Astrocyte (in vitro differentiated cells and primary cell): ENCODE data around the gene MAP7D2. TPM values are rescaled to one million over a fixed set of nuclear protein-coding genes. Genes with fewer than 3 reads are reported as not detected.

Experiments
- DNase-seq: peaks from one replicate; pipeline ENCODE4 v3.0.0-alpha.2; 2010; ENCODE audit warnings: low read depth
- FAIRE-seq: peaks from 2 replicates; lab custom pipeline; 2011; peaks lifted over from hg19 to GRCh38; lab: Jason Lieb, UNC
- H2AFZ ChIP-seq: 2 replicates; pipeline ENCODE4 v1.6.0; 2012; ENCODE audit warnings: low read depth, low read length, inconsistent platforms
- H3K27ac ChIP-seq: 2 replicates; pipeline ENCODE4 v1.5.1; 2011; ENCODE audit warnings: low read depth, low read length, inconsistent platforms
- H3K27me3 ChIP-seq: 2 replicates; pipeline ENCODE4 v1.6.0; 2011; ENCODE audit warnings: low read length, inconsistent platforms; ENCODE audit not compliant: insufficient read depth
- H3K36me3 ChIP-seq: 2 replicates; pipeline ENCODE4 v1.5.1; 2011; ENCODE audit warnings: low read length, inconsistent platforms; ENCODE audit not compliant: insufficient read depth
- H3K4me1 ChIP-seq: 2 replicates; pipeline ENCODE4 v1.5.1; 2011; ENCODE audit warnings: low read length, inconsistent platforms; ENCODE audit not compliant: insufficient read depth
- H3K4me2 ChIP-seq: 2 replicates; pipeline ENCODE4 v1.6.0; 2012; ENCODE audit warnings: low read length, inconsistent platforms
- H3K4me3 ChIP-seq: 2 replicates; pipeline ENCODE4 v1.5.1; 2011; ENCODE audit warnings: low read depth, mild to moderate bottlenecking, low read length, inconsistent platforms; ENCODE audit not compliant: insufficient read depth
- H3K79me2 ChIP-seq: 2 replicates; pipeline ENCODE4 v1.6.0; 2012; ENCODE audit warnings: mild to moderate bottlenecking, low read length, inconsistent platforms; ENCODE audit not compliant: insufficient read depth
- H3K9ac ChIP-seq: 2 replicates; pipeline ENCODE4 v1.6.0; 2012; ENCODE audit warnings: mild to moderate bottlenecking, low read length, inconsistent platforms
- H3K9me3 ChIP-seq: 2 replicates; pipeline ENCODE4 v1.5.1; 2012; ENCODE audit warnings: low read depth, mild to moderate bottlenecking, low read length, inconsistent platforms; ENCODE audit not compliant: insufficient read depth
- H4K20me1 ChIP-seq: 2 replicates; pipeline ENCODE4 v1.6.0; 2012; ENCODE audit warnings: low read length, inconsistent platforms; ENCODE audit not compliant: insufficient read depth
- H3K27ac Mint-ChIP-seq: one replicate; pipeline ENCODE4 v1.8.0; 2021; ENCODE audit warnings: mild to moderate bottlenecking, mixed read lengths; ENCODE audit not compliant: unreplicated experiment
- H3K27me3 Mint-ChIP-seq: one replicate; pipeline ENCODE4 v1.8.0; 2021; ENCODE audit warnings: low read depth, mixed read lengths; ENCODE audit not compliant: unreplicated experiment
- H3K36me3 Mint-ChIP-seq: one replicate; pipeline ENCODE4 v1.8.0; 2021; ENCODE audit warnings: low read depth, mixed read lengths; ENCODE audit not compliant: unreplicated experiment
- H3K4me1 Mint-ChIP-seq: one replicate; pipeline ENCODE4 v1.8.0; 2021; ENCODE audit warnings: low read depth, mixed read lengths; ENCODE audit not compliant: unreplicated experiment
- H3K4me3 Mint-ChIP-seq: one replicate; pipeline ENCODE4 v1.8.0; 2021; ENCODE audit warnings: mild to moderate bottlenecking, moderate library complexity, mixed read lengths; ENCODE audit not compliant: unreplicated experiment
- H3K9me3 Mint-ChIP-seq: one replicate; pipeline ENCODE4 v1.8.0; 2021; ENCODE audit warnings: mild to moderate bottlenecking, mixed read lengths; ENCODE audit not compliant: unreplicated experiment
- EZH2 ChIP-seq: IDR thresholded peaks from 2 replicates; pipeline ENCODE4 v1.6.1; 2012; ENCODE audit warnings: mild to moderate bottlenecking, low read length, inconsistent platforms; ENCODE audit not compliant: insufficient read depth
- total RNA-seq: library from RNA; stranded (reverse); gene quantifications from 2 replicates; pipeline ENCODE4 v1.2.1, GENCODE V29; 2021
- TF ChIP-seq, protein P1 (sequence below): IDR thresholded peaks from 2 replicates; pipeline ENCODE4 v1.5.1; 2011; ENCODE audit warnings: low read depth, mild to moderate bottlenecking, inconsistent platforms, low read length, moderate library complexity; ENCODE audit not compliant: insufficient read depth

The MAP7D2 gene
- total RNA-seq, 1 donor from 2014 or later, result 1.3 TPM

- Histone ChIP-seq H3K4me2 (no peak overlapping the region), H3K9ac (no peak overlapping the region), H2AFZ (no peak overlapping the region), H3K4me3 (no peak overlapping the region), H3K79me2 (no peaks in the 10 kb centered on the region), H3K36me3 (no peaks in the 10 kb centered on the region), H3K27me3 (no peaks in the 10 kb centered on the region), H3K9me3 (no peaks in the 10 kb centered on the region), H3K4me1 (no peaks in the 10 kb centered on the region), H3K27ac (no peak overlapping the region), H4K20me1 (no peaks in the 10 kb centered on the region)
- H3K36me3 Mint-ChIP-seq, result no peaks in the 10 kb centered on the region
- no peak for FAIRE-seq
- H3K27ac Mint-ChIP-seq, result no peak overlapping the region
- H3K4me3 Mint-ChIP-seq, result no peak overlapping the region
- DNase-seq, result no peak
- TF ChIP-seq, protein P1, sequence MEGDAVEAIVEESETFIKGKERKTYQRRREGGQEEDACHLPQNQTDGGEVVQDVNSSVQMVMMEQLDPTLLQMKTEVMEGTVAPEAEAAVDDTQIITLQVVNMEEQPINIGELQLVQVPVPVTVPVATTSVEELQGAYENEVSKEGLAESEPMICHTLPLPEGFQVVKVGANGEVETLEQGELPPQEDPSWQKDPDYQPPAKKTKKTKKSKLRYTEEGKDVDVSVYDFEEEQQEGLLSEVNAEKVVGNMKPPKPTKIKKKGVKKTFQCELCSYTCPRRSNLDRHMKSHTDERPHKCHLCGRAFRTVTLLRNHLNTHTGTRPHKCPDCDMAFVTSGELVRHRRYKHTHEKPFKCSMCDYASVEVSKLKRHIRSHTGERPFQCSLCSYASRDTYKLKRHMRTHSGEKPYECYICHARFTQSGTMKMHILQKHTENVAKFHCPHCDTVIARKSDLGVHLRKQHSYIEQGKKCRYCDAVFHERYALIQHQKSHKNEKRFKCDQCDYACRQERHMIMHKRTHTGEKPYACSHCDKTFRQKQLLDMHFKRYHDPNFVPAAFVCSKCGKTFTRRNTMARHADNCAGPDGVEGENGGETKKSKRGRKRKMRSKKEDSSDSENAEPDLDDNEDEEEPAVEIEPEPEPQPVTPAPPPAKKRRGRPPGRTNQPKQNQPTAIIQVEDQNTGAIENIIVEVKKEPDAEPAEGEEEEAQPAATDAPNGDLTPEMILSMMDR, result no peak
- TF ChIP-seq EZH2, result no peak
- no peaks in the 10 kb centered on the region for H3K9me3 Mint-ChIP-seq
- peaks cover 2% of the 10 kb centered on the region for H3K4me1 Mint-ChIP-seq
- peaks cover 2% of the 10 kb centered on the region for H3K27me3 Mint-ChIP-seq
These were observed 14.6 kb downstream of the MAP7D2 start for GRCh38 chrX:20101934-20102581.

DNA sequence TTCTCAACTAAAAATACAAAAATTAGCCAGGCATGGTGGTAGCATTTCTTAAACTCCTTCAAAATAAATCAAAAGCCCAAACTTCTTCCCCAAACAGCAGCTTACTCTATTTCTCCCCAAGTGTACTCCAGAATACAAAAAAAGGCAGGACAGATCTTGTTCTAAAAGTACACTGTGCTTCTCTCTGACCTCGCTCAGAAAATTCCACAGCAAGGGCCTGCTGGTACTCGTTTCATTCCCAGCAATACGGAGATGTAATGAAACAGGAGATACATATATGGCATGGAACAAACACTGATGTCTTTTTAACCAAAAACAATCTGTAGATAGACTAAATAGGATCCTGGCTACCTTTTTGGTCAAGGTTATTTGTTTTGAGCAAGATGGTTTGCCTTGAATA lies 25.2 kb downstream of the MAP7D2 start:
- FAIRE-seq (no peak), DNase-seq (no peak)
- H3K27ac ChIP-seq, result no peak overlapping the region
- H3K4me1 ChIP-seq, result no peaks in the 10 kb centered on the region
- H3K9me3 ChIP-seq, result no peaks in the 10 kb centered on the region
- H3K79me2 ChIP-seq, result no peaks in the 10 kb centered on the region
- Mint-ChIP-seq H3K27me3 (no peaks in the 10 kb centered on the region), H3K36me3 (no peaks in the 10 kb centered on the region), H3K9me3 (no peaks in the 10 kb centered on the region), H3K4me3 (no peak overlapping the region), H3K27ac (no peak overlapping the region), H3K4me1 (no peaks in the 10 kb centered on the region)
- H3K27me3 ChIP-seq, result no peaks in the 10 kb centered on the region
- no peak overlapping the region for H3K4me2 ChIP-seq
- no peak for TF ChIP-seq EZH2
- TF ChIP-seq, protein P1, result no peak
- no peak overlapping the region for H2AFZ ChIP-seq
- H3K9ac ChIP-seq, result no peak overlapping the region
- H4K20me1 ChIP-seq, result no peaks in the 10 kb centered on the region
- no peaks in the 10 kb centered on the region for H3K36me3 ChIP-seq
- no peak overlapping the region for H3K4me3 ChIP-seq

GRCh38 chrX:20089845-20090244 lies 26.9 kb downstream of the MAP7D2 start:
- DNase-seq (no peak), FAIRE-seq (no peak)
- no peaks in the 10 kb centered on the region for H3K9me3 ChIP-seq
- no peak overlapping the region for H3K27ac Mint-ChIP-seq
- H3K79me2 ChIP-seq, result no peaks in the 10 kb centered on the region
- no peaks in the 10 kb centered on the region for H3K4me1 ChIP-seq
- no peaks in the 10 kb centered on the region for H3K36me3 ChIP-seq
- no peaks in the 10 kb centered on the region for H3K9me3 Mint-ChIP-seq
- H3K4me3 Mint-ChIP-seq, result no peak overlapping the region
- H2AFZ ChIP-seq, result no peak overlapping the region
- no peaks in the 10 kb centered on the region for H3K36me3 Mint-ChIP-seq
- H3K4me3 ChIP-seq, result no peak overlapping the region
- H4K20me1 ChIP-seq, result no peaks in the 10 kb centered on the region
- no peaks in the 10 kb centered on the region for H3K27me3 Mint-ChIP-seq
- no peak overlapping the region for H3K9ac ChIP-seq
- H3K27me3 ChIP-seq, result no peaks in the 10 kb centered on the region
- H3K4me2 ChIP-seq, result no peak overlapping the region
- TF ChIP-seq, protein P1, result no peak
- TF ChIP-seq EZH2, result no peak
- H3K4me1 Mint-ChIP-seq, result no peaks in the 10 kb centered on the region
- H3K27ac ChIP-seq, result no peak overlapping the region
